K562 (cell line): ENCODE results near the gene SRL. TPM values are rescaled to one million over a fixed set of nuclear protein-coding genes. Genes with fewer than 3 reads are reported as not detected.
A peak's percentile ranks its signal among the peaks of the same experiment; 100 is the strongest.

ENCODE experiments used
- CGGBP1 ChIP-seq: fragments of 250-450 bp; sonication (Bioruptor Pico); IDR thresholded peaks from 2 replicates; pipeline ENCODE4 v1.9.0; 2021; ENCODE audit warnings: mild to moderate bottlenecking
- MNT ChIP-seq, 2 experiments: fragments of 450-650 bp; conservative IDR thresholded peaks; 2 replicates each; pipeline ENCODE4 v1.6.1; 2017; ENCODE audit warnings: mild to moderate bottlenecking in 2 of 2, moderate library complexity in 2 of 2
- MXD1 ChIP-seq: fragments of 250-450 bp; sonication (Bioruptor Pico); IDR thresholded peaks from 2 replicates; pipeline ENCODE4 v1.8.0; 2021; ENCODE audit warnings: borderline replicate concordance, mild to moderate bottlenecking, moderate library complexity; ENCODE audit not compliant: poor library complexity, severe bottlenecking
- NELFE ChIP-seq: IDR thresholded peaks from 2 replicates; pipeline ENCODE4 v1.6.1; 2011; ENCODE audit warnings: mild to moderate bottlenecking; ENCODE audit not compliant: insufficient read depth, insufficient read length
- NRF1 ChIP-seq, 2 experiments: fragments of 450-650 bp; IDR thresholded peaks in 1 of 2; conservative IDR thresholded peaks in 1 of 2; 2 replicates each; pipeline ENCODE4 v1.6.1; 2014; ENCODE audit warnings: mild to moderate bottlenecking in 2 of 2
- PRMT5 ChIP-seq: sonication (generic); formaldehyde crosslinking; IDR thresholded peaks from 2 replicates; pipeline ENCODE4 v1.5.0; 2020; ENCODE audit warnings: missing genetic modification reagents
- SNRNP70 ChIP-seq: fragments of 200-400 bp; formaldehyde crosslinking; optimal IDR thresholded peaks from 2 replicates; pipeline ENCODE3; 2017; ENCODE audit warnings: low read depth, low read length
- YY1 ChIP-seq, 3 experiments: IDR thresholded peaks; 2 replicates each; pipeline ENCODE4 v1.6.1; 2011; ENCODE audit warnings: low read length in 2 of 3, mild to moderate bottlenecking in 2 of 3, moderate library complexity in 2 of 3, borderline replicate concordance in 1 of 3, control low read depth in 1 of 3, low read depth in 1 of 3; ENCODE audit not compliant: insufficient read depth in 3 of 3, insufficient replicate concordance in 2 of 3, control insufficient read depth in 1 of 3, insufficient read length in 1 of 3; ENCODE audit errors: extremely low read depth in 1 of 3
- ZFP30 ChIP-seq: fragments of 250-450 bp; sonication (Bioruptor Pico); IDR thresholded peaks from 2 replicates; pipeline ENCODE4 v1.8.0; 2022; ENCODE audit warnings: moderate library complexity, mild to moderate bottlenecking, inconsistent platforms, borderline replicate concordance
- ZNF232 ChIP-seq: sonication (generic); formaldehyde crosslinking; IDR thresholded peaks from 2 replicates; pipeline ENCODE4 v1.8.0; 2022; ENCODE audit warnings: mild to moderate bottlenecking, missing genetic modification reagents
- ZNF324 ChIP-seq: fragments of 250-450 bp; sonication (Bioruptor Pico); IDR thresholded peaks from 2 replicates; pipeline ENCODE4 v1.4.0; 2020; ENCODE audit warnings: mild to moderate bottlenecking
- ZNF77 ChIP-seq: fragments of 250-450 bp; sonication (Bioruptor Pico); IDR thresholded peaks from 2 replicates; pipeline ENCODE4 v1.5.0; 2020
- ZZZ3 ChIP-seq: fragments of 450-650 bp; IDR thresholded peaks from 2 replicates; pipeline ENCODE4 v1.6.1; 2016; ENCODE audit warnings: antibody characterized with exemption, mild to moderate bottlenecking, moderate library complexity
- polyA plus RNA-seq, 8 experiments: library from polyadenylated mRNA; depleted of rRNA in 4 of 8; stranded (reverse) in 5 of 8; unstranded in 3 of 8; fragments of >200 nt; fragmentation: Nextera tagmentation in 2 of 8; fragmentation: Illumina TruSeq in 1 of 8; extraction: Ambion mirVana in 2 of 8; extraction: Trizol in 1 of 8; gene quantifications; 2 replicates each; pipeline versions ENCODE4 v1.2.1 to v1.2.3, GENCODE V29; 2011 to 2014; ENCODE audit warnings: inconsistent platforms in 1 of 8, missing spikeins in 1 of 8
- total RNA-seq, 7 experiments: library from RNA; depleted of rRNA in 6 of 7; stranded (reverse); fragments of >200 nt in 6 of 7; fragmentation: Illumina TruSeq in 2 of 7; extraction: Trizol in 2 of 7; gene quantifications; 2 replicates each; pipeline versions ENCODE4 v1.2.1 to v1.2.3, GENCODE V29; 2011 to 2021; ENCODE audit warnings: low replicate concordance in 1 of 7
- TF ChIP-seq, protein P1 (sequence below), 3 experiments: fragments of 200-800 bp in 1 of 3; fragments of 250-450 bp in 1 of 3; fragments of 450-650 bp in 1 of 3; sonication (Bioruptor Pico) in 1 of 3; sonication (Bioruptor generic) in 1 of 3; formaldehyde crosslinking in 1 of 3; IDR thresholded peaks; 2 replicates each; pipeline versions ENCODE4 v1.6.1 to v1.8.0; 2016 to 2022; ENCODE audit warnings: mild to moderate bottlenecking in 2 of 3, missing genetic modification characterization in 2 of 3, missing compliant biosample characterization in 1 of 3, moderate library complexity in 1 of 3
- TF ChIP-seq, protein P2 (sequence below), 2 experiments: IDR thresholded peaks; 2 replicates each; pipeline ENCODE4 v1.6.1; 2011; ENCODE audit warnings: borderline replicate concordance in 1 of 2, control low read depth in 1 of 2, low read depth in 1 of 2, low read length in 1 of 2, mild to moderate bottlenecking in 1 of 2, mixed read lengths in 1 of 2, moderate library complexity in 1 of 2; ENCODE audit not compliant: insufficient read depth in 1 of 2, insufficient read length in 1 of 2, poor library complexity in 1 of 2, severe bottlenecking in 1 of 2; ENCODE audit errors: extremely low read depth in 1 of 2
- TF ChIP-seq, protein P3 (sequence below), 2 experiments: fragments of 450-650 bp in 1 of 2; sonication (generic) in 1 of 2; formaldehyde crosslinking; conservative IDR thresholded peaks; 2 replicates each; pipeline versions ENCODE4 v1.4.0 to v1.8.1; 2020 to 2022; ENCODE audit warnings: mild to moderate bottlenecking in 1 of 2, missing genetic modification reagents in 1 of 2

SRL gene
- total and polyA plus RNA-seq, 9 of the 15 experiments (the other 6 are each of a cell fraction or from before 2014, with no cell fraction given) = 0.01 TPM; not detected in 8

GRCh38 chr16:4263504-4264436, 21.9 kb upstream of the SRL start (continued):
- TF ChIP-seq NELFE = no peak
- no peak for TF ChIP-seq ZFP30
- TF ChIP-seq, protein P1, sequence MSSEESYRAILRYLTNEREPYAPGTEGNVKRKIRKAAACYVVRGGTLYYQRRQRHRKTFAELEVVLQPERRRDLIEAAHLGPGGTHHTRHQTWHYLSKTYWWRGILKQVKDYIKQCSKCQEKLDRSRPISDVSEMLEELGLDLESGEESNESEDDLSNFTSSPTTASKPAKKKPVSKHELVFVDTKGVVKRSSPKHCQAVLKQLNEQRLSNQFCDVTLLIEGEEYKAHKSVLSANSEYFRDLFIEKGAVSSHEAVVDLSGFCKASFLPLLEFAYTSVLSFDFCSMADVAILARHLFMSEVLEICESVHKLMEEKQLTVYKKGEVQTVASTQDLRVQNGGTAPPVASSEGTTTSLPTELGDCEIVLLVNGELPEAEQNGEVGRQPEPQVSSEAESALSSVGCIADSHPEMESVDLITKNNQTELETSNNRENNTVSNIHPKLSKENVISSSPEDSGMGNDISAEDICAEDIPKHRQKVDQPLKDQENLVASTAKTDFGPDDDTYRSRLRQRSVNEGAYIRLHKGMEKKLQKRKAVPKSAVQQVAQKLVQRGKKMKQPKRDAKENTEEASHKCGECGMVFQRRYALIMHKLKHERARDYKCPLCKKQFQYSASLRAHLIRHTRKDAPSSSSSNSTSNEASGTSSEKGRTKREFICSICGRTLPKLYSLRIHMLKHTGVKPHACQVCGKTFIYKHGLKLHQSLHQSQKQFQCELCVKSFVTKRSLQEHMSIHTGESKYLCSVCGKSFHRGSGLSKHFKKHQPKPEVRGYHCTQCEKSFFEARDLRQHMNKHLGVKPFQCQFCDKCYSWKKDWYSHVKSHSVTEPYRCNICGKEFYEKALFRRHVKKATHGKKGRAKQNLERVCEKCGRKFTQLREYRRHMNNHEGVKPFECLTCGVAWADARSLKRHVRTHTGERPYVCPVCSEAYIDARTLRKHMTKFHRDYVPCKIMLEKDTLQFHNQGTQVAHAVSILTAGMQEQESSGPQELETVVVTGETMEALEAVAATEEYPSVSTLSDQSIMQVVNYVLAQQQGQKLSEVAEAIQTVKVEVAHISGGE (CRISPR knock-in tag; IDR thresholded peaks at IDR 0.05) = no peak
- peak in 1 of 3 experiments; percentile 44 for TF ChIP-seq YY1 (IDR thresholded peaks at IDR 0.05; ENCODE audit: borderline replicate concordance in 1 of 3, control insufficient read depth in 1 of 3, extremely low read depth in 1 of 3, insufficient read depth in 3 of 3, insufficient read length in 1 of 3, insufficient replicate concordance in 2 of 3, low read depth in 1 of 3, low read length in 2 of 3)
- peak in 1 of 2 experiments; percentile 49; a peak in 1 of 4 replicates for TF ChIP-seq MNT (conservative IDR thresholded peaks at IDR 0.05)
- TF ChIP-seq ZNF232 (CRISPR knock-in tag) = no peak
- TF ChIP-seq, protein P2, sequence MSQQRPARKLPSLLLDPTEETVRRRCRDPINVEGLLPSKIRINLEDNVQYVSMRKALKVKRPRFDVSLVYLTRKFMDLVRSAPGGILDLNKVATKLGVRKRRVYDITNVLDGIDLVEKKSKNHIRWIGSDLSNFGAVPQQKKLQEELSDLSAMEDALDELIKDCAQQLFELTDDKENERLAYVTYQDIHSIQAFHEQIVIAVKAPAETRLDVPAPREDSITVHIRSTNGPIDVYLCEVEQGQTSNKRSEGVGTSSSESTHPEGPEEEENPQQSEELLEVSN (IDR thresholded peaks at IDR 0.05; ENCODE audit: borderline replicate concordance in 1 of 2, extremely low read depth in 1 of 2, insufficient read depth in 1 of 2, insufficient read length in 1 of 2, low read depth in 1 of 2, low read length in 1 of 2, poor library complexity in 1 of 2, severe bottlenecking in 1 of 2) = peak in 1 of 2 experiments; percentile 25
- peak; percentile 72 to 77 for TF ChIP-seq NRF1 (conservative IDR thresholded peaks at IDR 0.05 in 1 of 2, IDR thresholded peaks at IDR 0.05 in 1 of 2)
- no peak for TF ChIP-seq MXD1
- no peak for TF ChIP-seq ZNF324
- TF ChIP-seq ZZZ3 = no peak
- TF ChIP-seq ZNF77 (CRISPR knock-in tag) = no peak
- no peak for TF ChIP-seq CGGBP1
- TF ChIP-seq SNRNP70 = no peak
- TF ChIP-seq, protein P3, sequence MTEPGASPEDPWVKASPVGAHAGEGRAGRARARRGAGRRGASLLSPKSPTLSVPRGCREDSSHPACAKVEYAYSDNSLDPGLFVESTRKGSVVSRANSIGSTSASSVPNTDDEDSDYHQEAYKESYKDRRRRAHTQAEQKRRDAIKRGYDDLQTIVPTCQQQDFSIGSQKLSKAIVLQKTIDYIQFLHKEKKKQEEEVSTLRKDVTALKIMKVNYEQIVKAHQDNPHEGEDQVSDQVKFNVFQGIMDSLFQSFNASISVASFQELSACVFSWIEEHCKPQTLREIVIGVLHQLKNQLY (CRISPR knock-in tag; conservative IDR thresholded peaks at IDR 0.05) = no peak
- TF ChIP-seq PRMT5 (CRISPR knock-in tag) = no peak
